Measurements from ENCODE around the gene RFX8.
"Not testable (repeated sequence)": the region's sequence is repeated elsewhere in the genome, so short reads cannot be mapped to it uniquely, and the experiment has no call there.

Gene RFX8

GRCh38 chr2:101439716-101440115 is 35.2 kb downstream of the RFX8 start:
- H3K27me3 ChIP-seq (ENCODE audit: control insufficient read depth, insufficient read depth, low read length) = no peaks in the 10 kb centered on the region
- H3K27ac ChIP-seq = no peak overlapping the region
- H3K4me3 ChIP-seq (ENCODE audit: low read depth, low read length) = no peak overlapping the region
- H3K79me2 ChIP-seq = no peaks in the 10 kb centered on the region
- H3K4me1 ChIP-seq = no peaks in the 10 kb centered on the region
- no peaks in the 10 kb centered on the region for H3K9me3 ChIP-seq (ENCODE audit: control insufficient read depth, low read length)
- H2AFZ ChIP-seq = no peak overlapping the region
- no peak overlapping the region for H3K9ac ChIP-seq
- no peak overlapping the region for H3K4me2 ChIP-seq (ENCODE audit: low read length)
- no peaks in the 10 kb centered on the region for H3K36me3 ChIP-seq (ENCODE audit: control insufficient read depth, insufficient read depth, low read length)
- TF ChIP-seq CTCF (IDR thresholded peaks at IDR 0.05) = no peak

- not testable (repeated sequence) for H3K4me1 ChIP-seq; H3K36me3 ChIP-seq (ENCODE audit: control insufficient read depth, insufficient read depth, low read length); H3K4me3 ChIP-seq (ENCODE audit: low read depth, low read length); H2AFZ ChIP-seq; H3K79me2 ChIP-seq; H3K9me3 ChIP-seq (ENCODE audit: control insufficient read depth, low read length); H3K9ac ChIP-seq; H3K27ac ChIP-seq; H3K4me2 ChIP-seq (ENCODE audit: low read length); H3K27me3 ChIP-seq (ENCODE audit: control insufficient read depth, insufficient read depth, low read length)
Observed at GRCh38 chr2:101438555-101438954, 36.4 kb downstream of the RFX8 start.

GRCh38 chr2:101435001-101435862 is 39.7 kb downstream of the RFX8 start:
- no peak overlapping the region for H3K9ac ChIP-seq
- no peaks in the 10 kb centered on the region for H3K9me3 ChIP-seq (ENCODE audit: control insufficient read depth, low read length)
- H3K4me2 ChIP-seq (ENCODE audit: low read length) = no peak overlapping the region
- H3K36me3 ChIP-seq (ENCODE audit: control insufficient read depth, insufficient read depth, low read length) = no peaks in the 10 kb centered on the region
- TF ChIP-seq CTCF (IDR thresholded peaks at IDR 0.05) = no peak
- H3K27ac ChIP-seq = no peak overlapping the region
- H2AFZ ChIP-seq = no peak overlapping the region
- no peaks in the 10 kb centered on the region for H3K27me3 ChIP-seq (ENCODE audit: control insufficient read depth, insufficient read depth, low read length)
- H3K4me1 ChIP-seq = no peaks in the 10 kb centered on the region
- no peaks in the 10 kb centered on the region for H3K79me2 ChIP-seq
- H3K4me3 ChIP-seq (ENCODE audit: low read depth, low read length) = no peak overlapping the region

GRCh38 chr2:101433465-101433864 is 41.4 kb downstream of the RFX8 start:
- Histone ChIP-seq H3K4me2 (ENCODE audit: low read length) (no peak overlapping the region), H3K4me1 (no peaks in the 10 kb centered on the region), H2AFZ (no peak overlapping the region), H3K4me3 (ENCODE audit: low read depth, low read length) (no peak overlapping the region), H3K9ac (no peak overlapping the region), H3K9me3 (ENCODE audit: control insufficient read depth, low read length) (no peaks in the 10 kb centered on the region), H3K79me2 (no peaks in the 10 kb centered on the region), H3K27me3 (ENCODE audit: control insufficient read depth, insufficient read depth, low read length) (no peaks in the 10 kb centered on the region), H3K27ac (no peak overlapping the region), H3K36me3 (ENCODE audit: control insufficient read depth, insufficient read depth, low read length) (no peaks in the 10 kb centered on the region)
- no peak for TF ChIP-seq CTCF (IDR thresholded peaks at IDR 0.05)

- H3K4me3 ChIP-seq (ENCODE audit: low read depth, low read length) = no peak overlapping the region
- no peaks in the 10 kb centered on the region for H3K36me3 ChIP-seq (ENCODE audit: control insufficient read depth, insufficient read depth, low read length)
- no peaks in the 10 kb centered on the region for H3K79me2 ChIP-seq
- H3K9ac ChIP-seq = no peak overlapping the region
- no peaks in the 10 kb centered on the region for H3K27me3 ChIP-seq (ENCODE audit: control insufficient read depth, insufficient read depth, low read length)
- H3K9me3 ChIP-seq (ENCODE audit: control insufficient read depth, low read length) = no peaks in the 10 kb centered on the region
- H3K27ac ChIP-seq = no peak overlapping the region
- no peak overlapping the region for H3K4me2 ChIP-seq (ENCODE audit: low read length)
- H3K4me1 ChIP-seq = no peaks in the 10 kb centered on the region
- H2AFZ ChIP-seq = no peak overlapping the region
- TF ChIP-seq CTCF (IDR thresholded peaks at IDR 0.05) = no peak
Observed at GRCh38 chr2:101432411-101433181, 42.3 kb downstream of the RFX8 start.

Measured in parathyroid adenoma (tissue), 2 donors.